Measurements from ENCODE around the gene CLMN.

DNA sequence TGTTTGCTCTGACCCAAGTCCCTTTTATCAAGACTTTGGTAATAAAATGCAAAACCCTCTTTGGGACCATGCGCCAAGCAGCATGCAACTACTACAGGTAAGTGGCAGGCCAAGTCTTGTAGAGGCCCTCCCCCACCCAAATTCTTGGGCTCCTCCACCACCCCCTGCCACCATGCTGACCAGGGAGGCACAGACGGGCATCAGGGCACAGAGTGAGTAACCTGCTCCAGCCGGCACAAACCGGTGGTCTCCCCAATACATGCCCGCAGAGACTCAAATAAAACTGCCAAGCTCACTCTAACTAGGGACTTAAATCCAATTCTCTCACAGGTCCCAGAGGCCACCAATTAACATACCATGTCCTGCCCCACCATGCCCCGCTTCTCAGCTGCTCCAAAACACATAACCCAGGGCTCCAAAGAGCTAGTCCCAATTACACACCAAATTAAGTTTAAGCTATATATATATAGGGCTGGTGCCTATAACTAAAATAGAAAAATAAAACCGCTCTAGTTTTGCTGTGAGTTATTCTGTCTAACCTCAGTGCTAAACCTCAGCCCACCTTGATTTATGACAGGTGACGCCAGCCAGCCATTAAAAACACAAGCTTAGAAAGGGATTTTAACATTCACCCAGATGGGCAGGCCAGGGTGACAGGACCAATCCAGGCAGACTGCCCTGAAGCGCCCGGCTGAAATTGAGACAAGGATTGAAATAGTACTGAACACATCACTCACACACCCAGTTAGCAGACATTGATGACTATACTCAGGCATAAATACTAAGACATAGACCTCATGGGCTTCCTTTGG is 81.0 kb downstream of the CLMN start:
- TF ChIP-seq EZH2 (IDR thresholded peaks at IDR 0.05; ENCODE audit: borderline replicate concordance, low read length): no peak
- TF ChIP-seq, protein P1, sequence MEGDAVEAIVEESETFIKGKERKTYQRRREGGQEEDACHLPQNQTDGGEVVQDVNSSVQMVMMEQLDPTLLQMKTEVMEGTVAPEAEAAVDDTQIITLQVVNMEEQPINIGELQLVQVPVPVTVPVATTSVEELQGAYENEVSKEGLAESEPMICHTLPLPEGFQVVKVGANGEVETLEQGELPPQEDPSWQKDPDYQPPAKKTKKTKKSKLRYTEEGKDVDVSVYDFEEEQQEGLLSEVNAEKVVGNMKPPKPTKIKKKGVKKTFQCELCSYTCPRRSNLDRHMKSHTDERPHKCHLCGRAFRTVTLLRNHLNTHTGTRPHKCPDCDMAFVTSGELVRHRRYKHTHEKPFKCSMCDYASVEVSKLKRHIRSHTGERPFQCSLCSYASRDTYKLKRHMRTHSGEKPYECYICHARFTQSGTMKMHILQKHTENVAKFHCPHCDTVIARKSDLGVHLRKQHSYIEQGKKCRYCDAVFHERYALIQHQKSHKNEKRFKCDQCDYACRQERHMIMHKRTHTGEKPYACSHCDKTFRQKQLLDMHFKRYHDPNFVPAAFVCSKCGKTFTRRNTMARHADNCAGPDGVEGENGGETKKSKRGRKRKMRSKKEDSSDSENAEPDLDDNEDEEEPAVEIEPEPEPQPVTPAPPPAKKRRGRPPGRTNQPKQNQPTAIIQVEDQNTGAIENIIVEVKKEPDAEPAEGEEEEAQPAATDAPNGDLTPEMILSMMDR (IDR thresholded peaks at IDR 0.05; ENCODE audit: low read length): no peak
